Esophagus squamous epithelium (tissue), 5 donors: ENCODE results near the gene TRIM23. TPM values are rescaled to one million over a fixed set of nuclear protein-coding genes. Genes with fewer than 3 reads are reported as not detected.
"Not testable (repeated sequence)": the region's sequence is repeated elsewhere in the genome, so short reads cannot be mapped to it uniquely, and the experiment has no call there.

ENCODE experiments used
- DNase-seq: peaks from one replicate; lab custom pipeline; 2025; lab: John Stamatoyannopoulos, UW
- H3K27ac ChIP-seq, 4 donors: fragments of 200-600 bp; sonication (generic); one replicate each; pipeline ENCODE4 v1.5.1; 2016 to 2019; ENCODE audit warnings: mild to moderate bottlenecking in 1 of 4
- H3K27me3 ChIP-seq, 4 donors: fragments of 200-600 bp; sonication (generic); 1 replicate in 3 of 4; 2 replicates in 1 of 4; pipeline versions ENCODE4 v1.5.1 to v1.6.0; 2017 to 2021; ENCODE audit warnings: antibody characterized with exemption in 1 of 4
- H3K36me3 ChIP-seq, 3 donors: fragments of 200-600 bp; sonication (generic); one replicate each; pipeline ENCODE4 v1.5.1; 2016 to 2019
- H3K4me1 ChIP-seq, 3 donors: fragments of 200-600 bp; sonication (generic); one replicate each; pipeline ENCODE4 v1.5.1; 2017 to 2019
- H3K4me3 ChIP-seq, 4 donors: fragments of 200-600 bp; sonication (generic); 1 replicate in 3 of 4; 2 replicates in 1 of 4; pipeline ENCODE4 v1.5.1; 2016 to 2019; ENCODE audit warnings: mild to moderate bottlenecking in 2 of 4, moderate library complexity in 1 of 4
- H3K9me3 ChIP-seq, 3 donors: fragments of 200-600 bp; sonication (generic); one replicate each; pipeline ENCODE4 v1.5.1; 2016 to 2019
- POLR2A ChIP-seq, 4 donors: fragments of 450-650 bp; IDR thresholded peaks; one replicate each; pipeline ENCODE4 v1.6.1; 2017; ENCODE audit warnings: antibody characterized with exemption in 4 of 4, mild to moderate bottlenecking in 4 of 4, moderate library complexity in 3 of 4
- WGBS, 2 donors: methylation state at CpG; one replicate each; pipeline ENCODE4 v1.1.5; 2018; 5-methylcytosine and 5-hydroxymethylcytosine counted together
- intact Hi-C: fragments of 100-400 bp; cut with DNase I; formaldehyde crosslinking; loops from one replicate; pipeline ENCODE4 v1.15.0; 2022
- total RNA-seq, 4 donors: library from RNA; depleted of rRNA; stranded (reverse); fragments of >200 nt; gene quantifications; one replicate each; pipeline ENCODE4 v1.1.0, GENCODE V29; 2016
- TF ChIP-seq, protein P1 (sequence below), 6 experiments: fragments of 450-650 bp in 4 of 6; fragments of 200-600 bp in 2 of 6; sonication (generic) in 2 of 6; IDR thresholded peaks; one replicate each; pipeline ENCODE4 v1.5.1; 2016 to 2019; ENCODE audit warnings: antibody characterized with exemption in 6 of 6, mild to moderate bottlenecking in 4 of 6, moderate library complexity in 4 of 6
- donor health status: DM: yes; HTN: yes; CAD: no.

TRIM23 gene
- total RNA-seq, 4 donors from 2014 or later, result 5.5 to 14.1 (median 7.4) TPM

GRCh38 chr5:65625743-65626142 is 1.6 kb upstream of the TRIM23 start:
- TF ChIP-seq POLR2A (IDR thresholded peaks at IDR 0.05), result no peak
- TF ChIP-seq, protein P1, sequence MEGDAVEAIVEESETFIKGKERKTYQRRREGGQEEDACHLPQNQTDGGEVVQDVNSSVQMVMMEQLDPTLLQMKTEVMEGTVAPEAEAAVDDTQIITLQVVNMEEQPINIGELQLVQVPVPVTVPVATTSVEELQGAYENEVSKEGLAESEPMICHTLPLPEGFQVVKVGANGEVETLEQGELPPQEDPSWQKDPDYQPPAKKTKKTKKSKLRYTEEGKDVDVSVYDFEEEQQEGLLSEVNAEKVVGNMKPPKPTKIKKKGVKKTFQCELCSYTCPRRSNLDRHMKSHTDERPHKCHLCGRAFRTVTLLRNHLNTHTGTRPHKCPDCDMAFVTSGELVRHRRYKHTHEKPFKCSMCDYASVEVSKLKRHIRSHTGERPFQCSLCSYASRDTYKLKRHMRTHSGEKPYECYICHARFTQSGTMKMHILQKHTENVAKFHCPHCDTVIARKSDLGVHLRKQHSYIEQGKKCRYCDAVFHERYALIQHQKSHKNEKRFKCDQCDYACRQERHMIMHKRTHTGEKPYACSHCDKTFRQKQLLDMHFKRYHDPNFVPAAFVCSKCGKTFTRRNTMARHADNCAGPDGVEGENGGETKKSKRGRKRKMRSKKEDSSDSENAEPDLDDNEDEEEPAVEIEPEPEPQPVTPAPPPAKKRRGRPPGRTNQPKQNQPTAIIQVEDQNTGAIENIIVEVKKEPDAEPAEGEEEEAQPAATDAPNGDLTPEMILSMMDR (IDR thresholded peaks at IDR 0.05), result no peak
- Histone ChIP-seq H3K9me3 (no peaks in the 10 kb centered on the region), H3K27ac (peak overlapping the region in 3 of 4 donors; percentile 82 to 92 (median 90)), H3K4me3 (peak overlapping the region; percentile 74 to 92 (median 83)), H3K36me3 (peaks cover 0 to 23% (median 0%) of the 10 kb centered on the region in 3 donors), H3K4me1 (peaks cover 19 to 45% (median 25%) of the 10 kb centered on the region in 3 donors), H3K27me3 (no peaks in the 10 kb centered on the region)
- no peak for DNase-seq
- intact Hi-C loops, result no loop called here
- WGBS, 2 donors, result 53 to 58% methylated on average over 6 of the region's 6 CpGs

- 0% methylated on average over 30 to 36 of the region's 36 CpGs for WGBS, 2 donors
- peak within 1 kb of the TSS; percentile 74 to 92 (median 83) for H3K4me3 ChIP-seq
- peak within 1 kb of the TSS; percentile 82 to 92 (median 86) for H3K27ac ChIP-seq
- H3K36me3 ChIP-seq, result peaks cover 0 to 20% (median 0%) of the 10 kb centered on the region in 3 donors
- TF ChIP-seq POLR2A (IDR thresholded peaks at IDR 0.05), result peak in 2 of 4 donors; percentile 7 to 18
- TF ChIP-seq, protein P1 (IDR thresholded peaks at IDR 0.05), result peak in 2 of 6 experiments; percentile 13 to 26
- H3K4me1 ChIP-seq, result peaks cover 19 to 45% (median 25%) of the 10 kb centered on the region in 3 donors
- H3K9me3 ChIP-seq, result no peaks in the 10 kb centered on the region
- intact Hi-C loops, result no loop called here
- DNase-seq, result peak; percentile 70
- H3K27me3 ChIP-seq, result no peaks in the 10 kb centered on the region
Measured at GRCh38 chr5:65624571-65625555, 730 bp upstream of the TRIM23 start, which contains the start of the genes SHLD3 and TRAPPC13. SHLD3 (plus strand) TSS chr5:65625027; CDS start chr5:65629588, 4,561 bp downstream. TRAPPC13 (plus strand) TSS chr5:65625027; CDS start chr5:65625061, 34 bp downstream.

DNA sequence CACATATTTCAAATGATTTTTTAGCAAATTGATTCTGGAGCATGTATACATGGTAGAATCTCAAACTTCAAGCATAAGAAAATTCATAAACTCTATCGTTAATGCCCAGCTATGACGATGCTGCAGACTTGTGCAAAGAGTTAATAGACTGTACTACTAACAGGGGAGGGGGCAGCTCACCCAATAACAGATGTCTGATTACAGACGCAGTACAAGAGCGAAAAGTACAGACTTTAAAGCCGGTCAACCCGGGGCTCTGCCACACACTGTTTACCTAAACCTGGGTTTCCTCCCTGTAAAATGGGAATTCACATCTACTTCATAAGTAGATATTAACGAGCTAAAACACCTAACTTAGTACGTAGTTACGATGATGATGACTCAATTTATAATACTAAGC is 651 bp downstream of the TRIM23 start:
- peak overlapping the region; percentile 82 to 92 (median 86) for H3K27ac ChIP-seq
- TF ChIP-seq, protein P1 (IDR thresholded peaks at IDR 0.05), result no peak
- TF ChIP-seq POLR2A (IDR thresholded peaks at IDR 0.05), result no peak
- intact Hi-C loops, result no loop called here

DNA sequence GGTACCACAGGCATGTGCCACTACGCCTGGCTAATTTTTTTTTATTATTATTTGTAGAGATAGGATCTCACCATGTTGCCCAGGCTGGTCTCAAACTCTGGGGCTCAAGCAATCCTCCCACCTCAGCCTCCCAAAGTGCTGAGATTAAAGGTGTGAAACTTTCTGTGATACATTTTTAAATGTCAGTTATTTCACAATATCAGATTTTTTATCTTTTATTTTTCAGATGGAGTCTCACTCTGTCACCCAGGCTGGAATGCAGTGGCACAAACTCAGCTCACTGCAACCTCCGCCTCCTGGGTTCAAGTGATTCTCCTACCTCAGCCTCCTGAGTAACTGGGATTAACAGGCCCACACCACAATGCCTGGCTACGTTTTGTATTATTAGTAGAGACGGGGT is 2.2 kb downstream of the TRIM23 start:
- H3K9me3 ChIP-seq, intact Hi-C loops, H3K27me3 ChIP-seq, H3K4me3 ChIP-seq, DNase-seq, H3K27ac ChIP-seq: not testable (repeated sequence)
- peaks cover 0 to 17% (median 0%) of the 10 kb centered on the region in 3 donors for H3K36me3 ChIP-seq
- WGBS, 2 donors, result 86 to 87% methylated on average over 4 of the region's 4 CpGs
- peaks cover 19 to 45% (median 25%) of the 10 kb centered on the region in 3 donors for H3K4me1 ChIP-seq

More for the DNA sequence above, 651 bp downstream of the TRIM23 start:
- 1 to 10% methylated on average over 9 of the region's 9 CpGs for WGBS, 2 donors
- H3K27me3 ChIP-seq, result no peaks in the 10 kb centered on the region
- no peak for DNase-seq
- peaks cover 0 to 11% (median 0%) of the 10 kb centered on the region in 3 donors for H3K36me3 ChIP-seq
- H3K4me3 ChIP-seq, result peak overlapping the region; percentile 74 to 92 (median 83)
- no peaks in the 10 kb centered on the region for H3K9me3 ChIP-seq
- peaks cover 19 to 45% (median 25%) of the 10 kb centered on the region in 3 donors for H3K4me1 ChIP-seq

GRCh38 chr5:65620021-65620420 is 4.1 kb downstream of the TRIM23 start:
- WGBS, 2 donors, result 91 to 92% methylated on average over 4 of the region's 4 CpGs

More at GRCh38 chr5:65620021-65620420, 4.1 kb downstream of the TRIM23 start:
- Histone ChIP-seq H3K9me3 (no peaks in the 10 kb centered on the region), H3K4me3 (no peak overlapping the region), H3K36me3 (peaks cover 0 to 36% (median 0%) of the 10 kb centered on the region in 3 donors), H3K27me3 (no peaks in the 10 kb centered on the region), H3K4me1 (peaks cover 11 to 28% (median 13%) of the 10 kb centered on the region in 3 donors), H3K27ac (no peak overlapping the region)
- intact Hi-C loops, result no loop called here
- no peak for TF ChIP-seq POLR2A (IDR thresholded peaks at IDR 0.05)
- TF ChIP-seq, protein P1 (IDR thresholded peaks at IDR 0.05), result no peak
- no peak for DNase-seq
